ENCODE data around the gene PPFIBP2.

GRCh38 chr11:7516475-7516874, 2.7 kb downstream of the PPFIBP2 start:
- no peak for TF ChIP-seq PATZ1 (CRISPR knock-in tag; IDR thresholded peaks at IDR 0.05; ENCODE audit: borderline replicate concordance)
- TF ChIP-seq ZFP3 (CRISPR knock-in tag; IDR thresholded peaks at IDR 0.05) = no peak
- no peak for TF ChIP-seq ZC3H10 (CRISPR knock-in tag; IDR thresholded peaks at IDR 0.05)
- TF ChIP-seq CREB5 (CRISPR knock-in tag; IDR thresholded peaks at IDR 0.05; ENCODE audit: low read depth) = no peak
- TF ChIP-seq ZNF8 (CRISPR knock-in tag; IDR thresholded peaks at IDR 0.05) = no peak
- TF ChIP-seq OSR1 (CRISPR knock-in tag; IDR thresholded peaks at IDR 0.05) = no peak

All from SK-N-SH treated with all-trans-retinoic acid at 6 μM for 48 hours (cell line).